ENCODE results near the gene PARD3.

Gene PARD3

GRCh38 chr10:34495938-34496337 lies 319.2 kb downstream of the PARD3 start:
- no peak for DNase-seq (ENCODE audit: extremely low read depth, insufficient read length)
- TF ChIP-seq, protein P1, sequence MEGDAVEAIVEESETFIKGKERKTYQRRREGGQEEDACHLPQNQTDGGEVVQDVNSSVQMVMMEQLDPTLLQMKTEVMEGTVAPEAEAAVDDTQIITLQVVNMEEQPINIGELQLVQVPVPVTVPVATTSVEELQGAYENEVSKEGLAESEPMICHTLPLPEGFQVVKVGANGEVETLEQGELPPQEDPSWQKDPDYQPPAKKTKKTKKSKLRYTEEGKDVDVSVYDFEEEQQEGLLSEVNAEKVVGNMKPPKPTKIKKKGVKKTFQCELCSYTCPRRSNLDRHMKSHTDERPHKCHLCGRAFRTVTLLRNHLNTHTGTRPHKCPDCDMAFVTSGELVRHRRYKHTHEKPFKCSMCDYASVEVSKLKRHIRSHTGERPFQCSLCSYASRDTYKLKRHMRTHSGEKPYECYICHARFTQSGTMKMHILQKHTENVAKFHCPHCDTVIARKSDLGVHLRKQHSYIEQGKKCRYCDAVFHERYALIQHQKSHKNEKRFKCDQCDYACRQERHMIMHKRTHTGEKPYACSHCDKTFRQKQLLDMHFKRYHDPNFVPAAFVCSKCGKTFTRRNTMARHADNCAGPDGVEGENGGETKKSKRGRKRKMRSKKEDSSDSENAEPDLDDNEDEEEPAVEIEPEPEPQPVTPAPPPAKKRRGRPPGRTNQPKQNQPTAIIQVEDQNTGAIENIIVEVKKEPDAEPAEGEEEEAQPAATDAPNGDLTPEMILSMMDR (IDR thresholded peaks at IDR 0.05; ENCODE audit: insufficient read depth, low read length, poor library complexity, severe bottlenecking) = no peak

GRCh38 chr10:34494012-34494411 lies 321.1 kb downstream of the PARD3 start:
- Histone ChIP-seq H3K27me3 (replicated peaks; ENCODE audit: control insufficient read depth, insufficient read depth, low read length) (no peaks in the 10 kb centered on the region), H3K36me3 (ENCODE audit: control insufficient read depth, insufficient read depth, low read length) (no peaks in the 10 kb centered on the region), H3K4me3 (replicated peaks; ENCODE audit: low read depth, low read length) (no peak overlapping the region)
- TF ChIP-seq, protein P1 (IDR thresholded peaks at IDR 0.05; ENCODE audit: insufficient read depth, low read length, poor library complexity, severe bottlenecking) = no peak
- DNase-seq (ENCODE audit: extremely low read depth, insufficient read length) = no peak

More at GRCh38 chr10:34495938-34496337, 319.2 kb downstream of the PARD3 start:
- Histone ChIP-seq H3K36me3 (ENCODE audit: control insufficient read depth, insufficient read depth, low read length) (no peaks in the 10 kb centered on the region), H3K4me3 (replicated peaks; ENCODE audit: low read depth, low read length) (no peak overlapping the region), H3K27me3 (replicated peaks; ENCODE audit: control insufficient read depth, insufficient read depth, low read length) (no peaks in the 10 kb centered on the region)

- Histone ChIP-seq H3K36me3 (ENCODE audit: control insufficient read depth, insufficient read depth, low read length) (no peaks in the 10 kb centered on the region), H3K27me3 (replicated peaks; ENCODE audit: control insufficient read depth, insufficient read depth, low read length) (no peaks in the 10 kb centered on the region), H3K4me3 (replicated peaks; ENCODE audit: low read depth, low read length) (no peak overlapping the region)
- no peak for DNase-seq (ENCODE audit: extremely low read depth, insufficient read length)
- TF ChIP-seq, protein P1 (IDR thresholded peaks at IDR 0.05; ENCODE audit: insufficient read depth, low read length, poor library complexity, severe bottlenecking) = no peak
Observed at GRCh38 chr10:34492081-34492480, 323.0 kb downstream of the PARD3 start.

DNA sequence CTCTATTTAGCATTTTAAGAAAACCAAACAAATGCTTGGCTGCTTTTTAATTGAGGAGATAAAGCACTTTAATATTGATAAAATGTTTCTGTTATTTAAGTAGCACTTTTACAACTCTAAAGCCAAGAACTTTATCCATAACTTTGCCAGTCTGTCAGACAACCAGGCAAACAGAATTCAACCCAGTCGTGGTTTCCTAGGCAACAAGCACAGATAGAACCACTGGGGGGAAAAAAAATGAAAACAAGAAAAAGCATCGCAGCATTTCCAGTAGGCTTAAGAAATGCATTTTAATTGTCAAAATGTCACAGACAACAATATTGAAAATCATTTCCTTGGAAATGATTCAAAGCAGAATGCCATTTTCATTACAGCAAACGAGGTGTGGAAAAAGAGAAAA lies 323.4 kb downstream of the PARD3 start:
- no peaks in the 10 kb centered on the region for H3K27me3 ChIP-seq (replicated peaks; ENCODE audit: control insufficient read depth, insufficient read depth, low read length)
- no peaks in the 10 kb centered on the region for H3K36me3 ChIP-seq (ENCODE audit: control insufficient read depth, insufficient read depth, low read length)
- H3K4me3 ChIP-seq (replicated peaks; ENCODE audit: low read depth, low read length) = no peak overlapping the region
- no peak for DNase-seq (ENCODE audit: extremely low read depth, insufficient read length)
- TF ChIP-seq, protein P1 (IDR thresholded peaks at IDR 0.05; ENCODE audit: insufficient read depth, low read length, poor library complexity, severe bottlenecking) = no peak

- TF ChIP-seq, protein P1 (IDR thresholded peaks at IDR 0.05; ENCODE audit: insufficient read depth, low read length, poor library complexity, severe bottlenecking) = no peak
- Histone ChIP-seq H3K36me3 (ENCODE audit: control insufficient read depth, insufficient read depth, low read length) (no peaks in the 10 kb centered on the region), H3K4me3 (replicated peaks; ENCODE audit: low read depth, low read length) (no peak overlapping the region), H3K27me3 (replicated peaks; ENCODE audit: control insufficient read depth, insufficient read depth, low read length) (no peaks in the 10 kb centered on the region)
- DNase-seq (ENCODE audit: extremely low read depth, insufficient read length) = no peak
Observed at GRCh38 chr10:34489973-34490745, 324.9 kb downstream of the PARD3 start.

Data from GM06990 (cell line).